Measurements from ENCODE around the gene CCDC106.

The CCDC106 gene

GRCh38 chr19:55647732-55648584, at the start of gene CCDC106:
Gene CCDC106, plus strand, starts transcription at chr19:55648212. Its CDS starts 835 bp downstream, at chr19:55649047.
- no peak for DNase-seq

- DNase-seq = peak; percentile 92
Measured at GRCh38 chr19:55598719-55599467, 49.1 kb upstream of the CCDC106 start.

- peak; percentile 93 for DNase-seq
Measured at GRCh38 chr19:55599468-55599841, 48.6 kb upstream of the CCDC106 start, which contains the start of gene FIZ1. Gene FIZ1, minus strand, starts transcription at chr19:55599517. Its CDS starts 1,652 bp downstream, at chr19:55597865.

- DNase-seq = peak; percentile 85
Measured at GRCh38 chr19:55599842-55600661, 48.0 kb upstream of the CCDC106 start, which contains the start of gene ZNF524. Gene ZNF524, plus strand, starts transcription at chr19:55600288. Its CDS starts 1,825 bp downstream, at chr19:55602113.

- DNase-seq = no peak
Measured at GRCh38 chr19:55600662-55601028, 47.4 kb upstream of the CCDC106 start.

- DNase-seq = no peak
Measured at GRCh38 chr19:55601084-55601483, 46.9 kb upstream of the CCDC106 start.

- DNase-seq = no peak
Measured at GRCh38 chr19:55602104-55603001, 45.7 kb upstream of the CCDC106 start.

- no peak for DNase-seq
Measured at GRCh38 chr19:55603115-55603514, 44.9 kb upstream of the CCDC106 start.

GRCh38 chr19:55603581-55604292, 44.3 kb upstream of the CCDC106 start:
- no peak for DNase-seq

- DNase-seq = peak; percentile 99
Measured at GRCh38 chr19:55605207-55605636, 42.8 kb upstream of the CCDC106 start.

- DNase-seq = peak; percentile 66
Measured at GRCh38 chr19:55605637-55606470, 42.2 kb upstream of the CCDC106 start, which contains the start of gene ZNF865. Gene ZNF865, plus strand, starts transcription at chr19:55605647. Its CDS starts 7,972 bp downstream, at chr19:55613619.

- DNase-seq = no peak
Measured at GRCh38 chr19:55606471-55606787, 41.6 kb upstream of the CCDC106 start.

GRCh38 chr19:55606817-55607216, 41.2 kb upstream of the CCDC106 start:
- no peak for DNase-seq

- no peak for DNase-seq
Measured at GRCh38 chr19:55609326-55609725, 38.7 kb upstream of the CCDC106 start.

GRCh38 chr19:55611300-55611982, 36.6 kb upstream of the CCDC106 start:
- DNase-seq = no peak

- DNase-seq = no peak
Measured at GRCh38 chr19:55611983-55612645, 35.9 kb upstream of the CCDC106 start.

- no peak for DNase-seq
Measured at GRCh38 chr19:55613396-55613795, 34.6 kb upstream of the CCDC106 start.

- no peak for DNase-seq
Measured at GRCh38 chr19:55613930-55614710, 33.9 kb upstream of the CCDC106 start.

Data from NK-92 treated with Interleukin-12 subunit alpha and Interleukin-12 subunit beta, amount 100 ng/mL, for 24 hours (cell line).